GM12872 (cell line): ENCODE results near the gene IRF2.

ENCODE experiments used
- TF ChIP-seq, protein P1 (sequence below): IDR thresholded peaks from 3 replicates; pipeline ENCODE4 v1.5.1; 2011; ENCODE audit warnings: low read depth, mild to moderate bottlenecking, low read length, moderate library complexity; ENCODE audit not compliant: insufficient read depth

Gene IRF2

GRCh38 chr4:184384056-184384809, 90.1 kb downstream of the IRF2 start:
- TF ChIP-seq, protein P1, sequence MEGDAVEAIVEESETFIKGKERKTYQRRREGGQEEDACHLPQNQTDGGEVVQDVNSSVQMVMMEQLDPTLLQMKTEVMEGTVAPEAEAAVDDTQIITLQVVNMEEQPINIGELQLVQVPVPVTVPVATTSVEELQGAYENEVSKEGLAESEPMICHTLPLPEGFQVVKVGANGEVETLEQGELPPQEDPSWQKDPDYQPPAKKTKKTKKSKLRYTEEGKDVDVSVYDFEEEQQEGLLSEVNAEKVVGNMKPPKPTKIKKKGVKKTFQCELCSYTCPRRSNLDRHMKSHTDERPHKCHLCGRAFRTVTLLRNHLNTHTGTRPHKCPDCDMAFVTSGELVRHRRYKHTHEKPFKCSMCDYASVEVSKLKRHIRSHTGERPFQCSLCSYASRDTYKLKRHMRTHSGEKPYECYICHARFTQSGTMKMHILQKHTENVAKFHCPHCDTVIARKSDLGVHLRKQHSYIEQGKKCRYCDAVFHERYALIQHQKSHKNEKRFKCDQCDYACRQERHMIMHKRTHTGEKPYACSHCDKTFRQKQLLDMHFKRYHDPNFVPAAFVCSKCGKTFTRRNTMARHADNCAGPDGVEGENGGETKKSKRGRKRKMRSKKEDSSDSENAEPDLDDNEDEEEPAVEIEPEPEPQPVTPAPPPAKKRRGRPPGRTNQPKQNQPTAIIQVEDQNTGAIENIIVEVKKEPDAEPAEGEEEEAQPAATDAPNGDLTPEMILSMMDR, result no peak

- TF ChIP-seq, protein P1, result no peak
Measured at GRCh38 chr4:184383497-184384055, 90.8 kb downstream of the IRF2 start.

GRCh38 chr4:184382189-184382846, 92.0 kb downstream of the IRF2 start:
- TF ChIP-seq, protein P1, result no peak

DNA sequence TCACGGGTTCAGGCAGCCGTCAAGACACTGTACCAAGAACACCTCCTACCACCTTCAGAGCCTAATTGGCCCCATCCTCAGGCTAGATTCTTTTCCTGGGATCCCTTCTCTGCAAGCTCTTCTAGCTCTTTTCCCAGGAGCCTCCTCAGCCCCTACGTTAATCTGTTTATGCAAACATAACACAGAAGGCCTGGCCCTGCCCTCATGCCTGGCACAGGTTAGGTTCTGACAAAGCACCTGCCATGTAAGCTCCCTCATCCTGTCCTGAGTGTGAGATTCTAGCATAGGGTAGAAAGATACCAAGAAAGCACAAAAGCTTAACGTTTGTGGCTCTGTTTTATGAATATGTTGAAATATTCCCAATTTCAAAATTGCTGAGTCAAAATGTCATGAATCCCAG, 93.6 kb downstream of the IRF2 start:
- TF ChIP-seq, protein P1, result no peak

DNA sequence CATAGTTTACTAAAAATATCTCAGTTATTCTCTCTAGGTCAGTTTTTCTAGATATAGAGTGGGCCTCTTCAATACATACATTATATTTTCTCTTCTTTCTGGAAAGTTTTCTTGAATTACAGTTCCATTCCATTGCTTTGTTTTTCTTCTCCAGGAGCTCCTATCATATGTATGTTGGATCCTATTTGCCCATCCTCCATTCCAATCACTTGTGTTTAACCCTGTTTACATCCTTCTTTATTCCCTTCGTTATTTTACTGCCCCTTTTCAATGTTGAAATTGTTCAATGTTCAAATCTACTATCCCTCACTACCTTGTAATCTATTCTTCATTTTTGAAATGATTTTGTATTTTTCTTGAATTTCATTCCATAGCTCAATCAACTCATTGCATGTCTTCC, 97.4 kb downstream of the IRF2 start:
- TF ChIP-seq, protein P1, result no peak

GRCh38 chr4:184376126-184376838, 98.1 kb downstream of the IRF2 start:
- TF ChIP-seq, protein P1, result no peak

DNA sequence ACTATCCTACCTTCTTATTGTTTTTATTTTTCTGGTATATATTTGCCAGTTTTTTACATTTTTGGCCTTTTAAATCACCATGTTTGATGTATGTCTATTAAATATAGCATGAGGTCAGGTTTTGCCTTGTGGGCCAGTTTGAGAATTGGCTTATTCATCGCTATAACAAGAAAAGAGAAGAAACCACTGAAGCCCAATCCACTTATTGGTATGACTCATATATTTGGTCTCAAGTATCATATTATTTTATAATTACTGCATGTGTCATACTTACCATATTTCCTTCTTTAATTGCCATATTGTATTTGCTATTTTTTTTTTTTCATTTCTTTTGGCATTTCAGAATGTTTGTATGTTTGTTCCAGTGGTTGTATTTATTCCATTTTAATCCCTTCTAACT, 99.3 kb downstream of the IRF2 start:
- TF ChIP-seq, protein P1, result no peak
